Spleen (tissue), 11 donors: ENCODE data around the gene AKT1S1. TPM values are rescaled to one million over a fixed set of nuclear protein-coding genes. Genes with fewer than 3 reads are reported as not detected.

Source experiments
- DNase-seq: peaks from one replicate; pipeline ENCODE4 v3.0.0-alpha.2; 2020
- H3K27ac ChIP-seq, 8 donors: fragments of 200-600 bp; sonication (generic) in 7 of 8; 1 replicate in 4 of 8; 2 replicates in 4 of 8; pipeline versions ENCODE4 v1.5.0 to v1.8.0; 2016 to 2021; ENCODE audit warnings: inconsistent platforms in 4 of 8, mild to moderate bottlenecking in 4 of 8, moderate library complexity in 1 of 8
- H3K27me3 ChIP-seq, 7 donors: fragments of 200-600 bp; sonication (generic) in 6 of 7; replicated peaks in 1 of 7; 1 replicate in 4 of 7; 2 replicates in 3 of 7; pipeline versions ENCODE4 v1.5.0 to v1.8.0; 2016 to 2021; ENCODE audit warnings: inconsistent platforms in 3 of 7, mild to moderate bottlenecking in 1 of 7
- H3K36me3 ChIP-seq, 6 donors: fragments of 200-600 bp; sonication (generic) in 5 of 6; 1 replicate in 4 of 6; 2 replicates in 2 of 6; pipeline versions ENCODE4 v1.5.0 to v1.8.0; 2016 to 2021; ENCODE audit warnings: inconsistent platforms in 2 of 6
- H3K4me1 ChIP-seq, 6 donors: fragments of 200-600 bp; sonication (generic) in 5 of 6; 1 replicate in 3 of 6; 2 replicates in 3 of 6; pipeline versions ENCODE4 v1.5.0 to v1.8.0; 2016 to 2021; ENCODE audit warnings: inconsistent platforms in 3 of 6
- H3K4me3 ChIP-seq, 8 donors: fragments of 200-600 bp; sonication (generic) in 7 of 8; 1 replicate in 4 of 8; 2 replicates in 4 of 8; pipeline versions ENCODE4 v1.5.0 to v1.8.0; 2016 to 2021; ENCODE audit warnings: inconsistent platforms in 4 of 8, mild to moderate bottlenecking in 4 of 8, moderate library complexity in 2 of 8
- H3K9me3 ChIP-seq, 8 donors: fragments of 200-600 bp; sonication (generic) in 7 of 8; 1 replicate in 4 of 8; 2 replicates in 4 of 8; pipeline versions ENCODE4 v1.5.0 to v1.8.0; 2016 to 2021; ENCODE audit warnings: inconsistent platforms in 4 of 8
- POLR2A ChIP-seq, 3 donors: fragments of 450-650 bp; IDR thresholded peaks; one replicate each; pipeline ENCODE4 v1.5.1; 2017; ENCODE audit warnings: antibody characterized with exemption in 3 of 3, mild to moderate bottlenecking in 1 of 3
- POLR2AphosphoS5 ChIP-seq, 3 donors: sonication (generic); formaldehyde crosslinking; IDR thresholded peaks; one replicate each; pipeline ENCODE4 v1.5.1; 2017; ENCODE audit warnings: antibody characterized with exemption in 3 of 3
- WGBS, 5 donors: extraction: QIAGEN DNeasy Blood & Tissue Kit in 3 of 5; methylation state at CpG; one replicate each; pipeline versions ENCODE4 v1.1.5 to v1.1.7; 2013 to 2018; 5-methylcytosine and 5-hydroxymethylcytosine counted together
- intact Hi-C: fragments of 100-400 bp; cut with DNase I; formaldehyde crosslinking; loops from one replicate; pipeline ENCODE4 v1.15.0; 2023; ENCODE audit warnings: low total_unique reads
- polyA plus RNA-seq, 3 donors: library from polyadenylated mRNA; stranded (reverse); fragments of 200-250 nt; gene quantifications; one replicate each; pipeline ENCODE4 v1.2.1, GENCODE V29; 2013
- total RNA-seq, 7 donors: library from RNA; depleted of rRNA in 3 of 7; stranded (reverse); fragments of >200 nt in 3 of 7; fragmentation: NEBNext Ultra II Directional in 4 of 7; extraction: Animal tissue kit (Norgen Biotek cat#: 25700) in 4 of 7; gene quantifications; one replicate each; pipeline versions ENCODE4 v1.1.0 to v1.2.1, GENCODE V29; 2016 to 2021
- TF ChIP-seq, protein P1 (sequence below), 11 experiments: fragments of 200-600 bp in 7 of 11; fragments of 450-650 bp in 4 of 11; sonication (generic) in 4 of 11; IDR thresholded peaks in 8 of 11; conservative IDR thresholded peaks in 3 of 11; 1 replicate in 7 of 11; 2 replicates in 4 of 11; pipeline versions ENCODE4 v1.4.0 to v1.8.0; 2016 to 2021; ENCODE audit warnings: antibody characterized with exemption in 11 of 11, inconsistent platforms in 4 of 11, mild to moderate bottlenecking in 1 of 11
- donor health status: healthy with polysubstance abuse.
- donor health status: DM: no; HTN: no; CAD: no; lungs with moderate emphysema.
- donor health status: DM: no; HTN: no; CAD: no.
- donor health status: Bipolar disorder and iron deficiency.
- donor health status: healthy.
- donor health status: DM: no; HTN: no; CAD: no.
- donor health status: DM: yes; HTN: yes; CAD: no.

AKT1S1 gene
- total and polyA plus RNA-seq, 10 donors = 8.7 to 27.8 (median 17.0) TPM

DNA sequence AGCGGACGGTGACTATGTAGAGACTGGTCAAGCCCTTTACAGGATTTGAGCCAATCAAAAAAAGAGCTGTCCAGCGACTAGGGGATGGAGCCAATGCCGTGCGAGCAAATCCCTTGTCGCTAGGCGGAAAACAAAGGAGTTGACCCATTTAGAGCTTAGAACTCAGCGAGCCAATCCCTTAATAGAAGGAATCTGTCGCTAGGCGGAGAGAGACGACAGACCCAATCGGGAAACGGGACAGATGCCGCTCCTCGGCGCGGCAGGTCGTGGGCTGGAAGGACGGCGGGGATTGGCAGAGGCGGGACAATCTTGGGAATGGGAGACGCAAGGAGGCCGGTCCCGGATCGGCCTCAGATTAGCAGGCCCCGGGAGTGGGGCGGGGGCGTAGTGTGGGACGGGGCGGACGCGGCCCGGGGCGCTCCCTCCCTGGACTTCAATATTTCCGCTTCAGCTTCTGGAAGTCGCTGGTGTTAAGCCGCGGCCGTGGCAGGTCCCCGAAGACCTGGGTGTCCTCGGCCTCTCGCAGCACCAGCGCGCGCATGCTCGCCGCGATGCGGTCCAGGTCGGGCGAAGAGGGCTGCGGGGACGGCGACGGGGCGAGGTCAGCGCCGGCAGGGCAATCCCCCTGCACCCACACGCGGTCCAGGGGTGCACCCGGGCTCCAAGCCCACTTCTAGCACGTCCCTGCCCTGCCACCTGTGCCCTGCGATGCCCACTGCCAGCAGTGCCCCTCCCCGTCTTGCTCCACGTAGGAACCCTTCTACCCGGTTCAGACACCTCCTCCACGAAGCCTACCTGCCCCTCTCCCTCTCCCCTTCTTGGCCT lies 7.5 kb downstream of the AKT1S1 start:
- TF ChIP-seq POLR2A (IDR thresholded peaks at IDR 0.05) (peak in 2 of 3 donors; percentile 21 to 57), POLR2AphosphoS5 (IDR thresholded peaks at IDR 0.05) (peak; percentile 94 to 96 (median 96))
- TF ChIP-seq, protein P1, sequence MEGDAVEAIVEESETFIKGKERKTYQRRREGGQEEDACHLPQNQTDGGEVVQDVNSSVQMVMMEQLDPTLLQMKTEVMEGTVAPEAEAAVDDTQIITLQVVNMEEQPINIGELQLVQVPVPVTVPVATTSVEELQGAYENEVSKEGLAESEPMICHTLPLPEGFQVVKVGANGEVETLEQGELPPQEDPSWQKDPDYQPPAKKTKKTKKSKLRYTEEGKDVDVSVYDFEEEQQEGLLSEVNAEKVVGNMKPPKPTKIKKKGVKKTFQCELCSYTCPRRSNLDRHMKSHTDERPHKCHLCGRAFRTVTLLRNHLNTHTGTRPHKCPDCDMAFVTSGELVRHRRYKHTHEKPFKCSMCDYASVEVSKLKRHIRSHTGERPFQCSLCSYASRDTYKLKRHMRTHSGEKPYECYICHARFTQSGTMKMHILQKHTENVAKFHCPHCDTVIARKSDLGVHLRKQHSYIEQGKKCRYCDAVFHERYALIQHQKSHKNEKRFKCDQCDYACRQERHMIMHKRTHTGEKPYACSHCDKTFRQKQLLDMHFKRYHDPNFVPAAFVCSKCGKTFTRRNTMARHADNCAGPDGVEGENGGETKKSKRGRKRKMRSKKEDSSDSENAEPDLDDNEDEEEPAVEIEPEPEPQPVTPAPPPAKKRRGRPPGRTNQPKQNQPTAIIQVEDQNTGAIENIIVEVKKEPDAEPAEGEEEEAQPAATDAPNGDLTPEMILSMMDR (IDR thresholded peaks at IDR 0.05 in 8 of 11, conservative IDR thresholded peaks at IDR 0.05 in 3 of 11) = peak in 6 of 11 experiments; percentile 5 to 48 (median 39)
- peak overlapping the region; percentile 48 to 93 (median 56) for H3K4me3 ChIP-seq
- WGBS, 5 donors = 0 to 3% (median 1%) methylated on average over 25 to 67 of the region's 67 CpGs
- intact Hi-C loops = no loop called here
- H3K36me3 ChIP-seq = peaks cover 0 to 46% (median 5%) of the 10 kb centered on the region in 6 donors
- H3K27me3 ChIP-seq = no peaks in the 10 kb centered on the region
- no peaks in the 10 kb centered on the region for H3K9me3 ChIP-seq
- DNase-seq = peak; percentile 96
- peak overlapping the region; percentile 90 to 98 (median 95) for H3K27ac ChIP-seq
- H3K4me1 ChIP-seq = peaks cover 39 to 89% (median 58%) of the 10 kb centered on the region in 6 donors

DNA sequence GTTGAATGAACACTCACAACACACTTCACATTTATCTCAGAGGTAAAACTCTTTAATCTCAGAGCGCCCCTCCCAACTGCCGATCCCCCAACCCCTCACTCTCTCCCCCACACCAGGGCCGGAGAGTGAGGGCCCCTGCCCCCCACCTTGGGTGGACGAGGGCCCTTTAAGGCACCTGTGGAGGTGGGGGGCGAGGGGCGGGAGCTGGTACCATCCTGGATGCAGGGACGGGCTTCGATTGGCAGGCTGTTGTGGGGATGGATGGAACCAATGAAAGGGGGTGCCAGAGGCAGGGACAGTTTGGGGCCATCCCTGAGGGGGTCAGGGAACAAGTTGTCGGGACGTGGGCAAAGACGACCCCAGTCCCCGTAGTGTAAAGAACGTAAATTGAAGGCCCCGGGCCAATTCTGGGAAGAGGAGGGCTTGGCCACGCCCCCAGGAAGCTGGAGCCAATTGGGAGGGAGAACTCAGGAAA lies 8.1 kb downstream of the AKT1S1 start:
- WGBS, 5 donors = 3 to 4% (median 3%) methylated on average over 15 of the region's 15 CpGs
- peak overlapping the region; percentile 86 to 98 (median 95) for H3K27ac ChIP-seq
- H3K4me1 ChIP-seq = peaks cover 40 to 90% (median 62%) of the 10 kb centered on the region in 6 donors
- peak overlapping the region; percentile 6 to 93 (median 56) for H3K4me3 ChIP-seq
- TF ChIP-seq POLR2A (IDR thresholded peaks at IDR 0.05) (peak in 1 of 3 donors; percentile 24), POLR2AphosphoS5 (IDR thresholded peaks at IDR 0.05) (peak in 1 of 3 donors; percentile 66)
- TF ChIP-seq, protein P1 (IDR thresholded peaks at IDR 0.05 in 8 of 11, conservative IDR thresholded peaks at IDR 0.05 in 3 of 11) = no peak
- no peaks in the 10 kb centered on the region for H3K9me3 ChIP-seq
- peaks cover 0 to 46% (median 11%) of the 10 kb centered on the region in 6 donors for H3K36me3 ChIP-seq
- intact Hi-C loops = no loop called here
- no peaks in the 10 kb centered on the region for H3K27me3 ChIP-seq
- no peak for DNase-seq

GRCh38 chr19:49866933-49867782 lies 10.0 kb downstream of the AKT1S1 start, which contains the start of gene PNKP:
TSS of gene PNKP (minus strand) at chr19:49867576. CDS start at chr19:49867204, 372 bp downstream.
- intact Hi-C loops = no loop called here

More at GRCh38 chr19:49866933-49867782, 10.0 kb downstream of the AKT1S1 start, which contains the start of gene PNKP:
- no peaks in the 10 kb centered on the region for H3K9me3 ChIP-seq
- no peaks in the 10 kb centered on the region for H3K27me3 ChIP-seq
- WGBS, 5 donors = 0 to 1% (median 0%) methylated on average over 29 to 65 of the region's 65 CpGs
- H3K4me1 ChIP-seq = peaks cover 40 to 90% (median 70%) of the 10 kb centered on the region in 6 donors
- peak within 1 kb of the TSS; percentile 69 to 93 (median 88) for H3K4me3 ChIP-seq
- DNase-seq = peak; percentile 97
- H3K27ac ChIP-seq = peak within 1 kb of the TSS; percentile 86 to 98 (median 95)
- peaks cover 4 to 49% (median 27%) of the 10 kb centered on the region in 6 donors for H3K36me3 ChIP-seq
- peak in 2 of 3 donors; percentile 11 to 68 for TF ChIP-seq POLR2A (IDR thresholded peaks at IDR 0.05)
- TF ChIP-seq, protein P1 (IDR thresholded peaks at IDR 0.05 in 8 of 11, conservative IDR thresholded peaks at IDR 0.05 in 3 of 11) = peak in 1 of 11 experiments; percentile 7
- TF ChIP-seq POLR2AphosphoS5 (IDR thresholded peaks at IDR 0.05) = peak; percentile 95 to 98 (median 95)
